GM12873 (cell line): Measurements from ENCODE around the gene C1orf35.

Experiments used
- TF ChIP-seq, protein P1 (sequence below): IDR thresholded peaks from 2 replicates; pipeline ENCODE4 v1.5.1; 2012; ENCODE audit warnings: low read depth, mild to moderate bottlenecking, moderate library complexity, low read length, control low read depth; ENCODE audit not compliant: insufficient read depth; ENCODE audit errors: missing control alignments

Gene C1orf35

DNA sequence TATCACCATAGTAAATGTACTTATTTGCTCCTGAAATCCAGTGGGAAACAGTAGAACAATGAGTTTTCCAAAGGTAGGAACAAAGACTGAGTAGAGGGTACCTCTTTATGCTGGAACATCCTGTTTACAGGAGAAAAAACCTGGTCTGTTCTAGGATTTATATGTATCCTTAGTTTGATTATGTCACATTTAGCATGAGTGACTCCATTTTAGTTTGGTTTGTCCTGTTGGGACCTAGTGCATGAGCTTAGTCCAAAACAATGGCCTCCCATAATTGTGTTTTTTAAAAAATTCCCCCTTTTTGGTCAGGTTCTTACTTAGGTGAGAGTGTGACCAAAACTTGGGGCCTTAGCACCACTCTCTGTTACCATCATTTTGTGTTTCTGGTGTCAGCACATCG lies 9.5 kb upstream of the C1orf35 start:
- TF ChIP-seq, protein P1, sequence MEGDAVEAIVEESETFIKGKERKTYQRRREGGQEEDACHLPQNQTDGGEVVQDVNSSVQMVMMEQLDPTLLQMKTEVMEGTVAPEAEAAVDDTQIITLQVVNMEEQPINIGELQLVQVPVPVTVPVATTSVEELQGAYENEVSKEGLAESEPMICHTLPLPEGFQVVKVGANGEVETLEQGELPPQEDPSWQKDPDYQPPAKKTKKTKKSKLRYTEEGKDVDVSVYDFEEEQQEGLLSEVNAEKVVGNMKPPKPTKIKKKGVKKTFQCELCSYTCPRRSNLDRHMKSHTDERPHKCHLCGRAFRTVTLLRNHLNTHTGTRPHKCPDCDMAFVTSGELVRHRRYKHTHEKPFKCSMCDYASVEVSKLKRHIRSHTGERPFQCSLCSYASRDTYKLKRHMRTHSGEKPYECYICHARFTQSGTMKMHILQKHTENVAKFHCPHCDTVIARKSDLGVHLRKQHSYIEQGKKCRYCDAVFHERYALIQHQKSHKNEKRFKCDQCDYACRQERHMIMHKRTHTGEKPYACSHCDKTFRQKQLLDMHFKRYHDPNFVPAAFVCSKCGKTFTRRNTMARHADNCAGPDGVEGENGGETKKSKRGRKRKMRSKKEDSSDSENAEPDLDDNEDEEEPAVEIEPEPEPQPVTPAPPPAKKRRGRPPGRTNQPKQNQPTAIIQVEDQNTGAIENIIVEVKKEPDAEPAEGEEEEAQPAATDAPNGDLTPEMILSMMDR, result no peak

DNA sequence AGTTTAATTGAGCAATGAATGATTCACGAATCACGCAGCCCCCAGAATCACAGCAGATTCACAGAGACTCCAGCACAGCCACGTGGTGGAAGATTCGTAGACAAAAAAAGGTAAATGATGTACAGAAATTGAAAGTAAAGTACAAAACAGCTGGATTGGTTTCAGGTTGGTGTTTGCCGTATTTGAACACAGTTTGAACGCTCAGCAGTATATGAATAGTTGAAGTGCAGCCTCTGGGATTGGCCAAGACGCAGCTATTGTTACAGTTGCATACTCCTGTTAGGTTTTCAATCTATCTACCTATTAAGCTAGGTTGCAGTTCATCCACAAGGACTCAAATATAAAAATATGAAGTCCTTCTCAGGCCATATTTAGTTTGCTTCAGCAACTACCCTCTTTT lies 9.0 kb upstream of the C1orf35 start:
- TF ChIP-seq, protein P1, result no peak

GRCh38 chr1:228110556-228110955 lies 7.4 kb upstream of the C1orf35 start:
- TF ChIP-seq, protein P1, result no peak

DNA sequence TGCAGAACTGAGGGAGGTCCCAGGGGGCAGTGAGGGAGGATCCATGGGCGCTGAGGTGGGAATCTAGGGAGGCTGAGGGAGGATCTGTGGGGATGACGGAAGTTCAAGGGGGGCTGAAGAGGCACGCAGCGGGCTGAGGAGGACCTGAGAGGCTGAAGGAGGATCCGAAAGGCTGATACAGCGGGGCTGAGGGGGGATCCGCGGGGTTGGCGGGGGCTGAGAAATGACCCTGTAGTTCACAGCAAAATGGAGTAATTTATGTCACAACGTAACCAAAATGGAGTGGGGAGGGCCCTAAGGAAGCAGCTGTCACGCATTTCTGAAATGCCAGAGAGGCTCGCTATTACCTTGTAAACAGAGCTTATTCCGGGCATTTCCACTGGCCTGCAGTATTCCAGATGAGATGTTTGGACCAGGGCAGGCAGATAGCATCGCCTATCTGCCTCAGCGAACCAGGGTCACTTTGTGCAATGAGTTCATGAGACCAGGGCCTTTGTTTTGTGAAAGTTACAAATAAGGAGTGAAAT lies 6.9 kb upstream of the C1orf35 start:
- TF ChIP-seq, protein P1, result no peak

DNA sequence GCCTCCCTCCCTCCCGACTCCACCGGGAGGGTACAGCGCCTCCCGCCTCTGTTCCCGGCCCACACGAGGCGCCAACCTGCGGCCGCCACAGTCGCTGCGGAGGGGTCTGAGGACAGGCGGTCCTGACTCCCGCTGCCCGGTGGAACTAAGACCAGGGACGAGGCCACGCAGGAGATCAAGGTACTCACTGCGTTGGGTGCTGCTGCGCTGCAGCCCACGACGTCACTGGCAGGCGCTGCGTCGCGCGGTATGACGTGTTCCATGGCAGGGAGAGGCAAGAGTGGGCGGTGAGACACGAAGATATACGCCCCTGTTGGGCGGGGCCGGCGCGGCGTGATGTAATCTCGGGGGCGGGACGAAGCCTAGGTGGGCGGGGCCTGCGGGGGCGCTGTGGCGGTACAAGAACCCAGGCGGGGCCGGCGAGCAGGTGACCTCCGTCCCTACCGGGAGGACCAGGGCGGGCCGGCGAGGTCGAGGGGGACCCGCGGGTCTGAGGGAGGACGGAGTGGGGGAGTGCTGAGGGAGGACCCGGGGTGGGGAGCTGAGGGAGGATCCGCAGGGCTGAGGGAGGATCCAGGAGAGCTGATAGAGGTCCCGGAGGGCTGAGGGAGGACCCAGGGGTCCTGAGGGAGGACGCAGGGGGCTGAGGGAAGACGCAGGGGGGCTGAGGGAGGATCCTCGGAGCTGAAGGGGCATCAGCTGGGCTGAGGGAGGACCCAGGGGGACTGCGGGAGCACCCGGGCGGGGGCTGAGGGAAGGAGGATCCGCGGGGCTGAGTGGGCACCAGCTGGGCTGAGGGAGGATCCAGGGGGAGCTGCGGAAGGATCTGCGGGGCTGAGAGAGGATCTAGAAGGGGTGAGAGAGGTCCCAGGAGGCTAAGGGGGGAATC lies 6.2 kb upstream of the C1orf35 start, which contains the start of gene MRPL55:
TSS of gene MRPL55 (minus strand) at position 227 of the 889 bp plus-strand sequence. CDS start 1,039 bp downstream, outside the sequence.
- TF ChIP-seq, protein P1, result no peak

DNA sequence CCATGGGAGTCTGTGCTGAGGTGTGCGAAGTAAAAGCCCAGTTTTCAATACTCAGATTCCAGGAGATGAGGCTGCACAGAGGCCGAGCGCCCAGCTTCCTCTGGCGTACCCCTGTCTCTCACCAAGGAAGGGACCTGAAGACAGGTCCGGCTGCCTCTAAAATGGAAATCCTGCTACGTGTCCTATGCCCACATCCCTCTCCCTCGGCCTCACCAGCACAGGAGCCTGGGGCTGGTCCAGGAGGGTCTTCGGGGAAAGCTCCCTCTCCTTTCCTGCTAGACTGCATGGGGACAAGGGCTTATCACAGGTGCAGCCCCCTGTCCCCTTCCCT lies 5.6 kb upstream of the C1orf35 start:
- TF ChIP-seq, protein P1, result no peak

- TF ChIP-seq, protein P1, result no peak
Observed at GRCh38 chr1:228108055-228108690, 5.0 kb upstream of the C1orf35 start.
